ENCODE data around the gene DCDC2.

DCDC2 gene

DNA sequence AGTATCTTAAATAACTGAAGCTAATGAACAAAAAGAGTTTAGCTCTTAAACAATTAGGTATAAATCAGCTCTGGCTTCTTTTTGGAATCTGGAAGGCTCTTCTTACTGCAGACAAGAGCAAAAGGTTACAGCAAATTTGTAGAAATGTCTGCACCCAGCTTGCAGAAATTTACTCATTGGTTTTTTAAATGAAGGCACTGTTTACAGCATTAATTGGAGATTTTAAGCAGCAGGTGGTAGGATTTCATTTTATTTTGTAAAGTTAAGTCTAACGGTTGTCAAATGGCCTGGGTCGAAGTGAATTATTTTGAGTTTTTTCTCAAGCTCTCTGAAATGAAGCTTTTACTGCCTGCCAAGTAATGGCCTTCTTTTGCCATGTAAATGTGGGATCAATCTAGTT lies 129.7 kb downstream of the DCDC2 start:
- peaks cover 10% of the 10 kb centered on the region for H3K27me3 ChIP-seq (ENCODE audit: insufficient read depth, low read length, poor library complexity)
- H3K9ac ChIP-seq (ENCODE audit: low read depth, low read length): no peak overlapping the region
- DNase-seq (no peak), ATAC-seq (ENCODE audit: insufficient read depth, low read depth) (no peak)
- H3K27ac ChIP-seq (ENCODE audit: low read length): no peak overlapping the region
- H3K79me2 ChIP-seq (ENCODE audit: insufficient read depth, low read length): no peaks in the 10 kb centered on the region
- H3K9me3 ChIP-seq (ENCODE audit: insufficient read depth, low read length, severe bottlenecking): no peaks in the 10 kb centered on the region
- H4K20me1 ChIP-seq (ENCODE audit: insufficient read depth, low read length): no peaks in the 10 kb centered on the region
- no peaks in the 10 kb centered on the region for H3K4me1 ChIP-seq (ENCODE audit: insufficient read depth, low read length)
- no peak overlapping the region for H2AFZ ChIP-seq (ENCODE audit: low read depth, low read length)
- H3K4me2 ChIP-seq (ENCODE audit: insufficient read depth, low read length): no peak overlapping the region
- H3K36me3 ChIP-seq (ENCODE audit: insufficient read depth, low read length): no peaks in the 10 kb centered on the region
- no peak overlapping the region for H3K4me3 ChIP-seq (ENCODE audit: low read depth in 1 of 2, low read length in 2 of 2)
- TF ChIP-seq, protein P1, sequence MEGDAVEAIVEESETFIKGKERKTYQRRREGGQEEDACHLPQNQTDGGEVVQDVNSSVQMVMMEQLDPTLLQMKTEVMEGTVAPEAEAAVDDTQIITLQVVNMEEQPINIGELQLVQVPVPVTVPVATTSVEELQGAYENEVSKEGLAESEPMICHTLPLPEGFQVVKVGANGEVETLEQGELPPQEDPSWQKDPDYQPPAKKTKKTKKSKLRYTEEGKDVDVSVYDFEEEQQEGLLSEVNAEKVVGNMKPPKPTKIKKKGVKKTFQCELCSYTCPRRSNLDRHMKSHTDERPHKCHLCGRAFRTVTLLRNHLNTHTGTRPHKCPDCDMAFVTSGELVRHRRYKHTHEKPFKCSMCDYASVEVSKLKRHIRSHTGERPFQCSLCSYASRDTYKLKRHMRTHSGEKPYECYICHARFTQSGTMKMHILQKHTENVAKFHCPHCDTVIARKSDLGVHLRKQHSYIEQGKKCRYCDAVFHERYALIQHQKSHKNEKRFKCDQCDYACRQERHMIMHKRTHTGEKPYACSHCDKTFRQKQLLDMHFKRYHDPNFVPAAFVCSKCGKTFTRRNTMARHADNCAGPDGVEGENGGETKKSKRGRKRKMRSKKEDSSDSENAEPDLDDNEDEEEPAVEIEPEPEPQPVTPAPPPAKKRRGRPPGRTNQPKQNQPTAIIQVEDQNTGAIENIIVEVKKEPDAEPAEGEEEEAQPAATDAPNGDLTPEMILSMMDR (IDR thresholded peaks at IDR 0.05; ENCODE audit: borderline replicate concordance, extremely low read depth, low read length, poor library complexity, severe bottlenecking): no peak
- no peak for TF ChIP-seq EZH2 (IDR thresholded peaks at IDR 0.05; ENCODE audit: borderline replicate concordance, low read depth, low read length, severe bottlenecking)

DNA sequence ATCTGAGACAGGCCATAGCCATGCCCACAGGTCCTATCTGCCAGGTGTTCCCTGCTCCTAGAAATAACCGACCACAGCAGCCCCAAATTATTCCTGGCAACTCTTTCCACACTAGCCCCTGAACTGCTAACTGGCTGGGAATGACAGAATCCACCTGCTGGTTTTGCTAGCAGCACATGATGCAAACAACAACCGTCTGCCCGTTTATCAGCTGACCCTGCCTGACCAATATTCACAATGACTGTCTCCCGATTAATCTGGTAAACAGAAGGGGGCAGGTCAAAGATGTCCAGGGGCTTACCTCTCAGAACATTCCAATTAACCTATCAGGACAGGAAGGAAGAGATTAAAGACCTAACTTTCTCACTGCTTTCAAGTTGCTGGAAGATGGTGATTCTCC lies 130.3 kb downstream of the DCDC2 start:
- no peak for ATAC-seq (ENCODE audit: insufficient read depth, low read depth)
- no peak for TF ChIP-seq EZH2 (IDR thresholded peaks at IDR 0.05; ENCODE audit: borderline replicate concordance, low read depth, low read length, severe bottlenecking)
- TF ChIP-seq, protein P1 (IDR thresholded peaks at IDR 0.05; ENCODE audit: borderline replicate concordance, extremely low read depth, low read length, poor library complexity, severe bottlenecking): no peak
- Histone ChIP-seq H3K9ac (ENCODE audit: low read depth, low read length) (no peak overlapping the region), H3K4me1 (ENCODE audit: insufficient read depth, low read length) (no peaks in the 10 kb centered on the region), H4K20me1 (ENCODE audit: insufficient read depth, low read length) (no peaks in the 10 kb centered on the region), H3K4me3 (ENCODE audit: low read depth in 1 of 2, low read length in 2 of 2) (no peak overlapping the region), H3K27ac (ENCODE audit: low read length) (no peak overlapping the region), H3K4me2 (ENCODE audit: insufficient read depth, low read length) (no peak overlapping the region), H3K79me2 (ENCODE audit: insufficient read depth, low read length) (no peaks in the 10 kb centered on the region), H3K36me3 (ENCODE audit: insufficient read depth, low read length) (no peaks in the 10 kb centered on the region), H3K27me3 (ENCODE audit: insufficient read depth, low read length, poor library complexity) (peaks cover 10% of the 10 kb centered on the region), H3K9me3 (ENCODE audit: insufficient read depth, low read length, severe bottlenecking) (no peaks in the 10 kb centered on the region), H2AFZ (ENCODE audit: low read depth, low read length) (no peak overlapping the region)
- DNase-seq: no peak

DNA sequence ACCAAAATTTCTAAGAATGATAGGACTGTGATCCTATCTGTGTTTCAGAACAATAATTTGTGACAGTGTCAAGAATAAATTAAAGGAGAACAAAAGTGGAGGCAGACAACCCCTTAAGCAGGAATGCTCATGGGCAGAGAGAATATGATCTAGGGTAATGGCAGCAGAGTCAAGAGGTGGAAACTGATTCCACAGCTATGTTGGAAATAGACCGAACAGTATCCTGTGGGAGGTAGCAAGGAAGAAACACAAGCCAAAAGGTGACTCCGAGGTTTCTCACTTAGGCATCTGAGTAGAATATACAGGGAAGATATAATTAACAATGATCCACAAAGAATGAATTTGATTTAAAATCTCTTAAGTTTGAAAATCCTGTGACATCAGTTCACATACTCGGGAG lies 131.3 kb downstream of the DCDC2 start:
- no peak overlapping the region for H3K27ac ChIP-seq (ENCODE audit: low read length)
- TF ChIP-seq, protein P1 (IDR thresholded peaks at IDR 0.05; ENCODE audit: borderline replicate concordance, extremely low read depth, low read length, poor library complexity, severe bottlenecking): no peak
- TF ChIP-seq EZH2 (IDR thresholded peaks at IDR 0.05; ENCODE audit: borderline replicate concordance, low read depth, low read length, severe bottlenecking): no peak
- H3K9me3 ChIP-seq (ENCODE audit: insufficient read depth, low read length, severe bottlenecking): no peaks in the 10 kb centered on the region
- no peak overlapping the region for H3K9ac ChIP-seq (ENCODE audit: low read depth, low read length)
- H3K79me2 ChIP-seq (ENCODE audit: insufficient read depth, low read length): no peaks in the 10 kb centered on the region
- DNase-seq: no peak
- no peaks in the 10 kb centered on the region for H3K36me3 ChIP-seq (ENCODE audit: insufficient read depth, low read length)
- H3K4me3 ChIP-seq (ENCODE audit: low read depth in 1 of 2, low read length in 2 of 2): no peak overlapping the region
- no peak for ATAC-seq (ENCODE audit: insufficient read depth, low read depth)
- H2AFZ ChIP-seq (ENCODE audit: low read depth, low read length): no peak overlapping the region
- H3K4me2 ChIP-seq (ENCODE audit: insufficient read depth, low read length): no peak overlapping the region
- H3K27me3 ChIP-seq (ENCODE audit: insufficient read depth, low read length, poor library complexity): peaks cover 10% of the 10 kb centered on the region
- no peaks in the 10 kb centered on the region for H3K4me1 ChIP-seq (ENCODE audit: insufficient read depth, low read length)
- no peaks in the 10 kb centered on the region for H4K20me1 ChIP-seq (ENCODE audit: insufficient read depth, low read length)

DNA sequence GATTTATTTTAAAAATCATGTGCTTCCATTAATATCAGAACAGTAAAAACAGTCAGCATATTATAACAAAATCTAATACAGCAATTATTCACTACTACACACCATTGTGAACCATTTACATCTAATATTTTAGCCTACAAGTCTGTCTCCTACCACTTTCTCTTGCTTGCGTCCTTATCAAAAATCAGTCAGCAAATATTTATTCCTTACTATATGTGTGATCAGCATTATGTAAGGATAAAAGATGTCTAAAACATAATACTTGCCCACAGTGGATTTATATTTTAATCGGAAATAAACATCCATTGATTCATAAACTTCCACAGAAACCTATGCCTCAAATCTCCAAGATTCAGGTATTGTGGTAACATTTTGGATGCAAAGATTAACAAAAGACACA lies 132.0 kb downstream of the DCDC2 start:
- no peaks in the 10 kb centered on the region for H3K4me1 ChIP-seq (ENCODE audit: insufficient read depth, low read length)
- H3K27me3 ChIP-seq (ENCODE audit: insufficient read depth, low read length, poor library complexity): peaks cover 10% of the 10 kb centered on the region
- H3K4me2 ChIP-seq (ENCODE audit: insufficient read depth, low read length): no peak overlapping the region
- TF ChIP-seq EZH2 (IDR thresholded peaks at IDR 0.05; ENCODE audit: borderline replicate concordance, low read depth, low read length, severe bottlenecking): no peak
- TF ChIP-seq, protein P1 (IDR thresholded peaks at IDR 0.05; ENCODE audit: borderline replicate concordance, extremely low read depth, low read length, poor library complexity, severe bottlenecking): no peak
- ATAC-seq (ENCODE audit: insufficient read depth, low read depth) (no peak), DNase-seq (no peak)
- H3K27ac ChIP-seq (ENCODE audit: low read length): no peak overlapping the region
- no peaks in the 10 kb centered on the region for H3K9me3 ChIP-seq (ENCODE audit: insufficient read depth, low read length, severe bottlenecking)
- H3K79me2 ChIP-seq (ENCODE audit: insufficient read depth, low read length): no peaks in the 10 kb centered on the region
- H3K36me3 ChIP-seq (ENCODE audit: insufficient read depth, low read length): no peaks in the 10 kb centered on the region
- no peak overlapping the region for H3K4me3 ChIP-seq (ENCODE audit: low read depth in 1 of 2, low read length in 2 of 2)
- no peak overlapping the region for H2AFZ ChIP-seq (ENCODE audit: low read depth, low read length)
- no peak overlapping the region for H3K9ac ChIP-seq (ENCODE audit: low read depth, low read length)
- no peaks in the 10 kb centered on the region for H4K20me1 ChIP-seq (ENCODE audit: insufficient read depth, low read length)
